Regular cardiac myocyte (primary cell): Measurements from ENCODE around the gene FIGLA. TPM values are rescaled to one million over a fixed set of nuclear protein-coding genes. Genes with fewer than 3 reads are reported as not detected.

Experiments used
- total RNA-seq: library from RNA; depleted of rRNA; stranded (reverse); fragments of >200 nt; gene quantifications from 2 replicates; pipeline ENCODE4 v1.2.3, GENCODE V29; 2014

FIGLA gene, protein sequence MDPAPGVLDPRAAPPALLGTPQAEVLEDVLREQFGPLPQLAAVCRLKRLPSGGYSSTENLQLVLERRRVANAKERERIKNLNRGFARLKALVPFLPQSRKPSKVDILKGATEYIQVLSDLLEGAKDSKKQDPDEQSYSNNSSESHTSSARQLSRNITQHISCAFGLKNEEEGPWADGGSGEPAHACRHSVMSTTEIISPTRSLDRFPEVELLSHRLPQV
- total RNA-seq, result not detected in 2 replicates

DNA sequence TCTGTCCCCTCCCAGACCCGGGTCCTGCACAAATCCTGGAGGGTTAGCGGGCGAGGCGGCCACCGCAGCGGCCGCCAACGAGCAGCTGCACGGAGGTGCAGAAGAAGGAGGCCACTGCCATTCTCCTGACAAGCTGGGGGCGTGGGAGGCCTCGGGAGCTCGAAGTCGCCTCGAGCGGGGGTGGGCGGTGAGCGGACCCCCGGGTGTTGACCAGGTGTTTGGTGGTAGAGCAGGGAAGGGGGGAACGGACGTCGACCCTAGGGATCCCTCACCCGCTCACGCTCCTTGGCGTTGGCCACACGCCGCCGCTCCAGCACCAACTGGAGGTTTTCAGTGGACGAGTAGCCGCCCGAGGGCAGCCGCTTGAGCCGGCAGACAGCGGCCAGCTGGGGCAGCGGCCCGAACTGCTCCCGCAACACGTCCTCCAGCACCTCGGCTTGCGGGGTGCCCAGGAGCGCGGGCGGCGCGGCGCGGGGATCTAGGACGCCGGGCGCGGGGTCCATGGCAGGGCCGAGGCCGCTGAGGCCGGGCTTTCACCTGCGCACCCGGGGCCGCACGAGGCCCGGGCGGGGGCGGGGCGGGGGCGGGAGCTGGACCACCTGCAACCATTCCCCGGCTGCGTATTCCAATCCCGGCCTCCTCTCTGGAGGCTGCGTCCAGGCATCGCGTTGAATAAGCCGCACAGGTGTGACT is at the start of gene FIGLA:
Gene FIGLA (minus strand): TSS at position 508 of the 693 bp plus-strand sequence. CDS start 5 bp downstream, at position 503.

DNA sequence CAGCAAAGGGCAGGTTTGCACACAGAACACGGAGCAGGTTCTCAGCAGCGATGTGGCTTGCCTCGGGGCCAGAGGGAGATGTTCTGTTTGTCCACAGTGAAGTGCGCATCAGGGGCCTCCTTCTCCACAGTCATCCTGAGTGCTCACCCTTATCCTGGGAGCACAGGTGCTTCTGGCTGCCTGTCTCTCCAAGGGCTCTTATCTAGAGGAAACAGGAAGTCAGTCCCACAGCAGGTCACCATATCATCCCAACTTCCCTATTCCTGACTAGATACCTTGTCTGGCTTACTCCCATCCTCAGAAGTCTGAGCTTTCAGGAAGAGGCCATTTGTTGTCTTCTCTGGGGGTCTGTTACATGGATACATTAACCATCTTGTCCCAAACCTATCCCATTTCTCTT is 45.2 kb upstream of the FIGLA start, which contains the start of gene CD207:
Gene CD207 (minus strand): TSS at position 174 of the 400 bp plus-strand sequence. CDS start 40 bp downstream, at position 134.

DNA sequence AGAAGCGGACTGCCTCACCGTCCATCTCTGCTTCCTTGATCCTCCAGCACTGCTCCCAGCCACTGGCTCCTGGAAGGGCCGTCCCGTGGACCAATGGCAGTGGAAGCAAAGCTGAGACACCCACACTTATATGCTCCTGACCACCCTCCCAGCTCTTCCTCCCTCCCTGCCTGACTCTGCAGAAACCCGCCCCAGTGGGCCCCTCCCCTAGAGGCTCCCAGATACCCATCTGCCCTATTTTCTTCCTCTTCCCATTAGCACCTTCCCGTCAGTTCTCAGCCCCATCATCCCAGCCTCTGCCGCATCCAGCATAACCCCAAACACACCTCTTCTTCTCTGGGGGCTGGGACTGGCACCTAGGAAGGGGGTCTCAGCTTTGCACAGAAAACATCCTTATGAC is 30.1 kb upstream of the FIGLA start, which contains the start of gene CLEC4F:
Gene CLEC4F (minus strand): TSS at position 101 of the 400 bp plus-strand sequence. CDS start 76 bp downstream, at position 25.

DNA sequence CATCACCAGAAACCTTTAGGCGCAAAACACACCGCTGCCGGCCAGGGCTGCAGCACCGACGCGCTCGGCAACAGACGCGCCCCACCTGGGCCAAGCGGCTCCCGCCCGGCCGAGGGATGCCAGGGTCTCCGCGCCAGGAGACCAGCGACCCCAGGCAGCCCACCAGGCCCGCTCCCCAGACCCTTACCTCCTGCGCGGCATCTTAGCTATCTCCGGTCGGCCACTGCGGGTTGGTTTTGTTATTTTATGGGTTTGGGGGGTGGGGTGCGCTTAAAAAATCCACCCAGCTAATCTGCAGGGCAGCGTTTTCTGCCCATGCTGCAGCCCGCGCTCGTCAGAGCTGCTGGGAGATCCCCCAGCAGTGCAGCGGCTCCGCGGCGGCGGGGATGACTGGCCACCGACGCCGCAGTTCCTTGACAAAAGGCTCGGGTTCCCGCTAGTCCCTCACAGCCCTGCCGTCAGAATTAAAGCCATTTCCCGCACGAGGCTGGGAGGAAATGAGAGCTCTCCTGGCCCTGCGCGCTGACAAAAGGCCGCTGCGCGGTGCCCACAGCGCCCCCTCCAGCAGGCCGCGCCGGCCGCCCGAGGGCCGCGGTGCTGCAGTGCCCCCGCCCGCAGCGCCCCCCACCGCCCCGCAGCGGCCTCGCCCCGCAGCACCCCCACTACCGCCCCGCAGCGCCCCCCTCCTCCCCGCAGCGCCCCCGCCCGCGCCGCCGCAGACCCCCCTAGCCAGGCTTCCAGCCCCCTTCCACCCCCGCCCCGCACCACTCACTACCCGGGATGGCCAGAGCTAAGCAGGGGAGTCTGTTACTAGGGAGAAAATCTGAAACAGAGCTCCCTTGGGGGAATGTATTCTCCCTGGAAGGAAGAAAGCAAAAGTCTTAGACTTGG is 22.5 kb downstream of the FIGLA start, which contains the start of gene ADD2:
Gene ADD2 (minus strand): TSS at position 502 of the 891 bp plus-strand sequence. CDS start 61,792 bp downstream, outside the sequence.

Other genes with a start within 250 kb of the FIGLA start
- gene TGFA, start 236.8 kb downstream of the FIGLA start, total RNA-seq, result 0.56 and 3.1 TPM in 2 replicates
- gene ADD2, start 22.4 kb downstream of the FIGLA start, total RNA-seq, result 0.28 TPM in 1 of 2 replicates, not detected in the other
- not detected in 2 replicates for gene CLEC4F, start 30.0 kb upstream of the FIGLA start, total RNA-seq
- not detected in 2 replicates for gene CD207, start 45.2 kb upstream of the FIGLA start, total RNA-seq
- 2.5 and 2.8 TPM in 2 replicates for gene VAX2, start 109.9 kb upstream of the FIGLA start, total RNA-seq
- 0.38 and 1.7 TPM in 2 replicates for gene ATP6V1B1, start 145.3 kb upstream of the FIGLA start, total RNA-seq
- gene ANKRD53, start 188.0 kb upstream of the FIGLA start, total RNA-seq, result 0.28 and 0.38 TPM in 2 replicates
- 31.9 and 33.5 TPM in 2 replicates for gene TEX261, start 204.2 kb upstream of the FIGLA start, total RNA-seq